GM10248 (cell line): ENCODE results near the gene ABCD1.

ENCODE experiments used
- CTCF ChIA-PET: fragments of 300-600 bp; sonication (Branson Sonifier 250); formaldehyde crosslinking; extraction: SDS; loops from one replicate; lab custom pipeline; 2021; ENCODE audit warnings: antibody characterized with exemption; lab: Yijun Ruan, JAX
- POLR2A ChIA-PET: fragments of 350-650 bp; sonication (Branson Sonifier 250); formaldehyde crosslinking; extraction: SDS; loops from one replicate; lab custom pipeline; 2020; ENCODE audit warnings: antibody characterized with exemption; lab: Yijun Ruan, JAX
- DNase-seq: peaks from one replicate; pipeline ENCODE4 v3.0.0; 2012; ENCODE audit errors: extremely low spot score
- TF ChIP-seq, protein P1 (sequence below): IDR thresholded peaks from 2 replicates; pipeline ENCODE4 v1.5.1; 2012; ENCODE audit warnings: mild to moderate bottlenecking, low read depth; ENCODE audit errors: extremely low read depth, missing control alignments, control extremely low read depth

Gene ABCD1

GRCh38 chrX:153731845-153732215 is 7.2 kb downstream of the ABCD1 start:
- TF ChIP-seq, protein P1, sequence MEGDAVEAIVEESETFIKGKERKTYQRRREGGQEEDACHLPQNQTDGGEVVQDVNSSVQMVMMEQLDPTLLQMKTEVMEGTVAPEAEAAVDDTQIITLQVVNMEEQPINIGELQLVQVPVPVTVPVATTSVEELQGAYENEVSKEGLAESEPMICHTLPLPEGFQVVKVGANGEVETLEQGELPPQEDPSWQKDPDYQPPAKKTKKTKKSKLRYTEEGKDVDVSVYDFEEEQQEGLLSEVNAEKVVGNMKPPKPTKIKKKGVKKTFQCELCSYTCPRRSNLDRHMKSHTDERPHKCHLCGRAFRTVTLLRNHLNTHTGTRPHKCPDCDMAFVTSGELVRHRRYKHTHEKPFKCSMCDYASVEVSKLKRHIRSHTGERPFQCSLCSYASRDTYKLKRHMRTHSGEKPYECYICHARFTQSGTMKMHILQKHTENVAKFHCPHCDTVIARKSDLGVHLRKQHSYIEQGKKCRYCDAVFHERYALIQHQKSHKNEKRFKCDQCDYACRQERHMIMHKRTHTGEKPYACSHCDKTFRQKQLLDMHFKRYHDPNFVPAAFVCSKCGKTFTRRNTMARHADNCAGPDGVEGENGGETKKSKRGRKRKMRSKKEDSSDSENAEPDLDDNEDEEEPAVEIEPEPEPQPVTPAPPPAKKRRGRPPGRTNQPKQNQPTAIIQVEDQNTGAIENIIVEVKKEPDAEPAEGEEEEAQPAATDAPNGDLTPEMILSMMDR: no peak
- ChIA-PET CTCF (no interaction called here), POLR2A (no interaction called here)
- DNase-seq: no peak

- ChIA-PET POLR2A (no interaction called here), CTCF (no interaction called here)
- no peak for DNase-seq
- TF ChIP-seq, protein P1: no peak
Measured at GRCh38 chrX:153732401-153732800, 7.7 kb downstream of the ABCD1 start.

- POLR2A ChIA-PET: no interaction called here
- CTCF ChIA-PET: no interaction called here
Measured at GRCh38 chrX:153733651-153734240, 9.1 kb downstream of the ABCD1 start.

DNA sequence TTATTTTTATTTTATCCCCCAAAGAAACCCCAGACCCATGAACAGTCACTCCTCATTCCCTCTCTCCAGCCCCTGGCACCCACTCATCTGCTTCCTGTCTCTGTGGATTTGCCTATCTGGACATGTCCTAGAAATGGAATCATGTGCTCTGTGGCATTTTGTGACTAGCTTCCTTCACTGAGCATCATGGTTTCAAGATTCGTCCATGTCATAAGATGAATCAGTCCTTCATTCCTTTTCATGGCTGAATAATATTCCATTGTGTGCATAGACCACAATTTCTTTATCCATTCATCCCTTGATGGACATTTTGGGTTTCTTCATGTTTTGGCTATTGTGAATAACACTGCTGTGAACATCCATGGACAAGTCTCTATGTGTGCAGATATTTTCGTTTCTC is 10.2 kb downstream of the ABCD1 start:
- TF ChIP-seq, protein P1: no peak
- DNase-seq: no peak
- ChIA-PET POLR2A (no interaction called here), CTCF (no interaction called here)

More at GRCh38 chrX:153733651-153734240, 9.1 kb downstream of the ABCD1 start:
- TF ChIP-seq, protein P1: no peak
- no peak for DNase-seq

DNA sequence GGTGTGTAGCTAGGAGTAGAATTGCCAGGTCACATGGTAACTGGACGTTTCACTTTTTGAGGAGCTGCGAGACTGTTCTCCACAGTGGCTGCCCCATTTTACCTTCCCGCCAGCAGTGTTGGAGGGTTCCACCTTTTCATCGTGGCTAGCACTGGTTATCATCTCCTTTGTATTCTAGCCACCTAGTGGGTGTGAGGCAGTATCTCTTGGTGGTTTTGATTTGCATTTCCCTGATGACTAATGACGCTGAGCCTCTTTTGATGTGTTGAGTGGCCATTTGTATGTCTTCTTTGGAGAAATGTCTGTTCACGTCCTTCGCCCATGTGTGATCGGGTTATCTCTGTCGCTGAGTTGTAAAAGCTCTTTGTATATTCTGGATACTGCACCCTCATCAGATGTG is 10.6 kb downstream of the ABCD1 start:
- TF ChIP-seq, protein P1: no peak
- ChIA-PET CTCF (interaction anchor here (1.4 kb wide), 1 partner anchor 8 kb away, joined by 5 read pairs; no protein-coding TSS in a partner anchor), POLR2A (no interaction called here)

GRCh38 chrX:153736071-153736820 is 11.6 kb downstream of the ABCD1 start:
- CTCF ChIA-PET: interaction anchor here (1.4 kb wide), 1 partner anchor 9 kb away, joined by 5 read pairs; no protein-coding TSS in a partner anchor
- DNase-seq: no peak
- TF ChIP-seq, protein P1: no peak
- POLR2A ChIA-PET: interaction anchor here (0.7 kb wide), 1 partner anchor 49 kb away, joined by 6 read pairs; the partner anchor contains the start of gene SLC6A8

More for the DNA sequence above, 10.6 kb downstream of the ABCD1 start:
- no peak for DNase-seq
